Keratinocyte (primary cell): ENCODE results near the gene RAB6C. TPM values are rescaled to one million over a fixed set of nuclear protein-coding genes. Genes with fewer than 3 reads are reported as not detected.
"Not testable (repeated sequence)": the region's sequence is repeated elsewhere in the genome, so short reads cannot be mapped to it uniquely, and the experiment has no call there.

Experiments used
- DNase-seq: peaks from one replicate; pipeline ENCODE4 v3.0.0-alpha.2; 2011; ENCODE audit warnings: low read depth, missing footprints, low spot score
- FAIRE-seq: peaks from 2 replicates; lab custom pipeline; 2011; peaks lifted over from hg19 to GRCh38; lab: Jason Lieb, UNC
- H2AFZ ChIP-seq: 2 replicates; pipeline ENCODE4 v1.6.0; 2012; ENCODE audit warnings: low read length, control low read depth, inconsistent platforms; ENCODE audit not compliant: control insufficient read depth
- H3K27ac ChIP-seq: 2 replicates; pipeline ENCODE4 v1.5.1; 2011; ENCODE audit warnings: low read length; ENCODE audit not compliant: control insufficient read depth, insufficient read depth
- H3K27me3 ChIP-seq: 3 replicates; pipeline ENCODE4 v1.6.0; 2011; ENCODE audit warnings: low read length; ENCODE audit not compliant: control insufficient read depth, insufficient read depth; ENCODE audit errors: extremely low read depth
- H3K36me3 ChIP-seq, 2 experiments: 2 replicates in 1 of 2; 3 replicates in 1 of 2; pipeline ENCODE4 v1.5.1; 2011; ENCODE audit warnings: low read length in 2 of 2, mild to moderate bottlenecking in 1 of 2; ENCODE audit not compliant: control insufficient read depth in 2 of 2, insufficient read depth in 2 of 2; ENCODE audit errors: extremely low read depth in 1 of 2
- H3K4me1 ChIP-seq: 3 replicates; pipeline ENCODE4 v1.5.1; 2011; ENCODE audit warnings: low read length; ENCODE audit not compliant: control insufficient read depth, insufficient read depth; ENCODE audit errors: extremely low read depth
- H3K4me2 ChIP-seq: 3 replicates; pipeline ENCODE4 v1.6.0; 2011; ENCODE audit warnings: low read depth, low read length; ENCODE audit not compliant: control insufficient read depth, insufficient read depth; ENCODE audit errors: extremely low read depth
- H3K4me3 ChIP-seq, 3 experiments: fragments of 200-600 bp in 1 of 3; sonication (generic) in 1 of 3; 2 replicates in 2 of 3; 3 replicates in 1 of 3; pipeline ENCODE4 v1.5.1; 2011 to 2016; ENCODE audit warnings: low read length in 3 of 3, mild to moderate bottlenecking in 3 of 3, control low read depth in 2 of 3, inconsistent platforms in 1 of 3, low read depth in 1 of 3, mixed read lengths in 1 of 3, mixed run types in 1 of 3, moderate library complexity in 1 of 3; ENCODE audit not compliant: control insufficient read depth in 2 of 3, insufficient read depth in 2 of 3; ENCODE audit errors: extremely low read depth in 1 of 3
- H3K79me2 ChIP-seq: 2 replicates; pipeline ENCODE4 v1.6.0; 2012; ENCODE audit warnings: low read length; ENCODE audit not compliant: control insufficient read depth, insufficient read depth
- H3K9ac ChIP-seq: 3 replicates; pipeline ENCODE4 v1.6.0; 2011; ENCODE audit warnings: low read length; ENCODE audit not compliant: control insufficient read depth, insufficient read depth; ENCODE audit errors: extremely low read depth
- H3K9me1 ChIP-seq: 3 replicates; pipeline ENCODE4 v1.6.0; 2011; ENCODE audit warnings: low read length; ENCODE audit not compliant: control insufficient read depth, insufficient read depth; ENCODE audit errors: extremely low read depth
- H3K9me3 ChIP-seq: 2 replicates; pipeline ENCODE4 v1.5.1; 2012; ENCODE audit warnings: low read depth, low read length; ENCODE audit not compliant: control insufficient read depth
- H4K20me1 ChIP-seq: 3 replicates; pipeline ENCODE4 v1.6.0; 2011; ENCODE audit warnings: low read length; ENCODE audit not compliant: control insufficient read depth, insufficient read depth; ENCODE audit errors: extremely low read depth
- CTCF ChIP-seq, 3 experiments: IDR thresholded peaks in 1 of 3; conservative IDR thresholded peaks in 1 of 3; optimal IDR thresholded peaks in 1 of 3; 2 replicates in 2 of 3; 3 replicates in 1 of 3; pipeline versions ENCODE3 to v1.5.1; 2011; ENCODE audit warnings: low read length in 3 of 3, mild to moderate bottlenecking in 3 of 3, moderate library complexity in 2 of 3, control low read depth in 1 of 3, inconsistent platforms in 1 of 3; ENCODE audit not compliant: insufficient read depth in 2 of 3; ENCODE audit errors: extremely low read depth in 1 of 3
- dilution Hi-C: fragments of 300-500 bp; cut with MboI; formaldehyde crosslinking; loops from one replicate; pipeline ENCODE4 v1.7.0; 2020; ENCODE audit warnings: low sequenced_read_pairs; ENCODE audit not compliant: extremely low pct_ligation_motif_present
- polyA plus RNA-seq, 5 experiments: library from polyadenylated mRNA; depleted of rRNA in 3 of 5; stranded (reverse) in 3 of 5; stranded (forward) in 1 of 5; unstranded in 1 of 5; fragments of >200 nt; gene quantifications; 1 replicate in 1 of 5; 2 replicates in 3 of 5; 3 replicates in 1 of 5; pipeline versions ENCODE4 v1.2.1 to v1.2.3, GENCODE V29; 2011 to 2012; ENCODE audit warnings: missing spikeins in 2 of 5, low read depth in 1 of 5, low replicate concordance in 1 of 5

RAB6C gene
- polyA plus RNA-seq, 1 donor (not counting 4 experiments of a cell fraction or from before 2014, with no cell fraction given), result not detected

GRCh38 chr2:129984426-129984825, 5.0 kb downstream of the RAB6C start:
- Histone ChIP-seq H3K4me1 (no peaks in the 10 kb centered on the region), H3K9ac (no peak overlapping the region), H3K79me2 (no peaks in the 10 kb centered on the region), H3K27ac (no peak overlapping the region), H3K9me3 (no peaks in the 10 kb centered on the region), H3K36me3 (no peaks in the 10 kb centered on the region), H3K9me1 (no peaks in the 10 kb centered on the region), H4K20me1 (no peaks in the 10 kb centered on the region), H3K4me2 (no peak overlapping the region), H3K27me3 (peaks cover 3% of the 10 kb centered on the region), H2AFZ (no peak overlapping the region), H3K4me3 (no peak overlapping the region)
- DNase-seq, result no peak
- TF ChIP-seq CTCF (optimal IDR thresholded peaks at IDR 0.05 in 1 of 3, IDR thresholded peaks at IDR 0.05 in 1 of 3, conservative IDR thresholded peaks at IDR 0.05 in 1 of 3; ENCODE audit: extremely low read depth in 1 of 3, insufficient read depth in 2 of 3, low read length in 3 of 3), result no peak
- FAIRE-seq, result no peak
- dilution Hi-C loops, result no loop called here

GRCh38 chr2:129992415-129993006, 13.0 kb downstream of the RAB6C start:
- H2AFZ ChIP-seq, H3K4me1 ChIP-seq, H3K27ac ChIP-seq, H3K9me3 ChIP-seq, H3K79me2 ChIP-seq, FAIRE-seq, dilution Hi-C loops, H3K4me3 ChIP-seq, H3K27me3 ChIP-seq, H3K4me2 ChIP-seq, H3K9ac ChIP-seq, H3K9me1 ChIP-seq, H4K20me1 ChIP-seq, DNase-seq, H3K36me3 ChIP-seq: not testable (repeated sequence)

- H3K79me2 ChIP-seq, H3K9me3 ChIP-seq, H3K9ac ChIP-seq, FAIRE-seq, DNase-seq, H3K27ac ChIP-seq, H3K4me2 ChIP-seq, H4K20me1 ChIP-seq, dilution Hi-C loops, H3K36me3 ChIP-seq, H2AFZ ChIP-seq, H3K27me3 ChIP-seq, H3K4me1 ChIP-seq, H3K9me1 ChIP-seq, H3K4me3 ChIP-seq: not testable (repeated sequence)
These were observed 13.7 kb downstream of the RAB6C start for GRCh38 chr2:129993151-129993550.

GRCh38 chr2:129996657-129997237, 17.3 kb downstream of the RAB6C start:
- DNase-seq, H3K4me3 ChIP-seq, H3K79me2 ChIP-seq, FAIRE-seq, H2AFZ ChIP-seq, H3K27me3 ChIP-seq, H3K36me3 ChIP-seq, H3K4me2 ChIP-seq, H3K9ac ChIP-seq, dilution Hi-C loops, H3K9me1 ChIP-seq, H3K27ac ChIP-seq, H3K9me3 ChIP-seq, H4K20me1 ChIP-seq, H3K4me1 ChIP-seq: not testable (repeated sequence)
